Measurements from ENCODE around the gene PRLHR.

Gene PRLHR

GRCh38 chr10:118585794-118586193, 9.7 kb downstream of the PRLHR start:
- ATAC-seq: no peak
- TF ChIP-seq CSDC2 (CRISPR knock-in tag; IDR thresholded peaks at IDR 0.05) (no peak), SNAI2 (CRISPR knock-in tag; IDR thresholded peaks at IDR 0.05) (no peak), GLIS3 (CRISPR knock-in tag; IDR thresholded peaks at IDR 0.05) (no peak), ISL1 (CRISPR knock-in tag; IDR thresholded peaks at IDR 0.05) (no peak), ARNTL (CRISPR knock-in tag; IDR thresholded peaks at IDR 0.05; ENCODE audit: borderline replicate concordance, low read depth) (no peak), CSRNP3 (CRISPR knock-in tag; IDR thresholded peaks at IDR 0.05) (no peak), ZNF70 (CRISPR knock-in tag; IDR thresholded peaks at IDR 0.05) (no peak), TCF4 (CRISPR knock-in tag; IDR thresholded peaks at IDR 0.05; ENCODE audit: borderline replicate concordance) (no peak), RARB (CRISPR knock-in tag; IDR thresholded peaks at IDR 0.05) (no peak), ZC3H10 (CRISPR knock-in tag; IDR thresholded peaks at IDR 0.05) (no peak)

- ATAC-seq: no peak
These were observed 10.2 kb downstream of the PRLHR start for GRCh38 chr10:118585234-118585633.

GRCh38 chr10:118584181-118584954, 11.1 kb downstream of the PRLHR start:
- peak; percentile 80 for ATAC-seq
- TF ChIP-seq ISL1 (CRISPR knock-in tag; IDR thresholded peaks at IDR 0.05) (no peak), OSR1 (CRISPR knock-in tag; IDR thresholded peaks at IDR 0.05) (no peak), TSHZ2 (CRISPR knock-in tag; IDR thresholded peaks at IDR 0.05) (no peak), TCF4 (CRISPR knock-in tag; IDR thresholded peaks at IDR 0.05; ENCODE audit: borderline replicate concordance) (no peak), ZFP3 (CRISPR knock-in tag; IDR thresholded peaks at IDR 0.05) (no peak), PPARA (CRISPR knock-in tag; IDR thresholded peaks at IDR 0.05; ENCODE audit: borderline replicate concordance) (no peak), ARNTL (CRISPR knock-in tag; IDR thresholded peaks at IDR 0.05; ENCODE audit: borderline replicate concordance, low read depth) (no peak), SNAI2 (CRISPR knock-in tag; IDR thresholded peaks at IDR 0.05) (no peak), TOX (CRISPR knock-in tag; IDR thresholded peaks at IDR 0.05; ENCODE audit: borderline replicate concordance) (no peak)

More at GRCh38 chr10:118585234-118585633, 10.2 kb downstream of the PRLHR start:
- TF ChIP-seq GLIS3 (CRISPR knock-in tag; IDR thresholded peaks at IDR 0.05): no peak
- TF ChIP-seq BACH2 (CRISPR knock-in tag; IDR thresholded peaks at IDR 0.05; ENCODE audit: borderline replicate concordance): no peak
- TF ChIP-seq ISL1 (CRISPR knock-in tag; IDR thresholded peaks at IDR 0.05): no peak
- no peak for TF ChIP-seq TCF4 (CRISPR knock-in tag; IDR thresholded peaks at IDR 0.05; ENCODE audit: borderline replicate concordance)
- no peak for TF ChIP-seq SNAI2 (CRISPR knock-in tag; IDR thresholded peaks at IDR 0.05)
- no peak for TF ChIP-seq POU6F1 (CRISPR knock-in tag; IDR thresholded peaks at IDR 0.05; ENCODE audit: borderline replicate concordance, low read depth)
- no peak for TF ChIP-seq OSR1 (CRISPR knock-in tag; IDR thresholded peaks at IDR 0.05)

GRCh38 chr10:118583611-118584010, 11.8 kb downstream of the PRLHR start:
- no peak for ATAC-seq
- TF ChIP-seq ESRRG (CRISPR knock-in tag; IDR thresholded peaks at IDR 0.05) (no peak), ZNF8 (CRISPR knock-in tag; IDR thresholded peaks at IDR 0.05) (no peak), GLIS3 (CRISPR knock-in tag; IDR thresholded peaks at IDR 0.05) (no peak)

GRCh38 chr10:118582511-118582910, 12.9 kb downstream of the PRLHR start:
- TF ChIP-seq ESRRG (CRISPR knock-in tag; IDR thresholded peaks at IDR 0.05): no peak
- no peak for TF ChIP-seq ZFP30 (CRISPR knock-in tag; IDR thresholded peaks at IDR 0.05)

More at GRCh38 chr10:118582511-118582910, 12.9 kb downstream of the PRLHR start:
- ATAC-seq: no peak
